Natural killer cell (primary cell): ENCODE data around the gene KITLG. TPM values are rescaled to one million over a fixed set of nuclear protein-coding genes. Genes with fewer than 3 reads are reported as not detected.
"Not testable (repeated sequence)": the region's sequence is repeated elsewhere in the genome, so short reads cannot be mapped to it uniquely, and the experiment has no call there.

Experiments
- ATAC-seq, 3 donors: fragments of 150-1000 bp in 2 of 3; fragments of 200-7000 bp in 1 of 3; cut with Tn5 transposase; 1 replicate in 1 of 3; 2 replicates in 2 of 3; pipeline ENCODE4 v1.10.0; 2021; ENCODE audit warnings: mild to moderate bottlenecking in 2 of 3, moderate library complexity in 2 of 3
- DNase-seq, 2 donors: peaks; one replicate each; pipeline versions ENCODE4 v3.0.0 to v3.0.0-alpha.2; 2013 to 2021; ENCODE audit warnings: mixed read lengths in 1 of 2
- H3K27ac ChIP-seq: one replicate; pipeline ENCODE4 v1.5.1; 2013; ENCODE audit warnings: mild to moderate bottlenecking, low read length
- H3K27me3 ChIP-seq: one replicate; pipeline ENCODE4 v1.6.1; 2013; ENCODE audit warnings: low read length; ENCODE audit not compliant: control insufficient read depth, insufficient read depth
- H3K36me3 ChIP-seq: one replicate; pipeline ENCODE4 v1.6.1; 2013; ENCODE audit warnings: low read length; ENCODE audit not compliant: control insufficient read depth, insufficient read depth
- H3K4me1 ChIP-seq: one replicate; pipeline ENCODE4 v1.6.1; 2013; ENCODE audit warnings: low read length; ENCODE audit not compliant: control insufficient read depth, insufficient read depth
- H3K4me3 ChIP-seq: one replicate; pipeline ENCODE4 v1.5.1; 2013; ENCODE audit warnings: low read length
- H3K9me3 ChIP-seq: one replicate; pipeline ENCODE4 v1.6.1; 2013; ENCODE audit warnings: low read length; ENCODE audit not compliant: control insufficient read depth, insufficient read depth
- H3K27ac Mint-ChIP-seq, 2 donors: one replicate each; pipeline ENCODE4 v1.8.0; 2022; ENCODE audit warnings: mild to moderate bottlenecking in 2 of 2, mixed read lengths in 2 of 2, moderate library complexity in 1 of 2
- H3K27me3 Mint-ChIP-seq, 2 donors: one replicate each; pipeline ENCODE4 v1.8.0; 2022; ENCODE audit warnings: low read depth in 2 of 2, mixed read lengths in 2 of 2
- H3K36me3 Mint-ChIP-seq: one replicate; pipeline ENCODE4 v1.8.0; 2022; ENCODE audit warnings: mixed read lengths
- H3K4me1 Mint-ChIP-seq, 2 donors: one replicate each; pipeline ENCODE4 v1.8.0; 2022; ENCODE audit warnings: mixed read lengths in 2 of 2
- H3K4me3 Mint-ChIP-seq: one replicate; pipeline ENCODE4 v1.8.0; 2022; ENCODE audit warnings: mild to moderate bottlenecking, moderate library complexity, mixed read lengths
- H3K9me3 Mint-ChIP-seq, 2 donors: one replicate each; pipeline ENCODE4 v1.8.0; 2022; ENCODE audit warnings: mixed read lengths in 2 of 2
- CTCF ChIP-seq: fragments of 200-600 bp; IDR thresholded peaks from one replicate; pipeline ENCODE4 v1.8.0; 2022; ENCODE audit warnings: antibody characterized with exemption
- WGBS: methylation state at CpG from one replicate; pipeline ENCODE4 v1.1.7; 2013; ENCODE audit warnings: missing lambda C conversion rate; ENCODE audit not compliant: insufficient coverage; 5-methylcytosine and 5-hydroxymethylcytosine counted together
- intact Hi-C: fragments of 100-400 bp; cut with micrococcal nuclease; formaldehyde crosslinking; loops from one replicate; pipeline ENCODE4 v1.14.2; 2022
- total RNA-seq, 4 donors: library from RNA; stranded (reverse); fragments of 120-200 nt in 1 of 4; gene quantifications; one replicate each; pipeline versions ENCODE4 v1.2.3 to v1.2.4, GENCODE V29; 2013 to 2022

Gene KITLG
- total RNA-seq, 3 donors from 2014 or later (not counting 1 experiment from before 2014, with no cell fraction given) = not detected

- Histone ChIP-seq H3K9me3 (no peaks in the 10 kb centered on the region), H3K4me1 (no peaks in the 10 kb centered on the region), H3K4me3 (no peak overlapping the region), H3K27ac (no peak overlapping the region), H3K27me3 (no peaks in the 10 kb centered on the region), H3K36me3 (no peaks in the 10 kb centered on the region)
- H3K4me3 Mint-ChIP-seq = no peak overlapping the region
- WGBS = 100% methylated on average over 2 of the region's 2 CpGs
- H3K9me3 Mint-ChIP-seq = peaks cover 0 to 11% of the 10 kb centered on the region in 2 donors
- TF ChIP-seq CTCF = no peak
- H3K36me3 Mint-ChIP-seq = no peaks in the 10 kb centered on the region
- ATAC-seq = no peak
- H3K27ac Mint-ChIP-seq = no peak overlapping the region
- H3K4me1 Mint-ChIP-seq = no peaks in the 10 kb centered on the region
- intact Hi-C loops = no loop called here
- H3K27me3 Mint-ChIP-seq = no peaks in the 10 kb centered on the region
- DNase-seq = no peak
These were observed 70.4 kb downstream of the KITLG start for GRCh38 chr12:88509851-88510250.

GRCh38 chr12:88509347-88509746 is 70.9 kb downstream of the KITLG start:
- H3K4me3 Mint-ChIP-seq = no peak overlapping the region
- H3K9me3 ChIP-seq = no peaks in the 10 kb centered on the region
- no peak for ATAC-seq
- intact Hi-C loops = no loop called here
- no peak overlapping the region for H3K27ac ChIP-seq
- no peaks in the 10 kb centered on the region for H3K4me1 Mint-ChIP-seq
- TF ChIP-seq CTCF = no peak
- no peak for DNase-seq
- H3K36me3 Mint-ChIP-seq = no peaks in the 10 kb centered on the region
- no peaks in the 10 kb centered on the region for H3K27me3 ChIP-seq
- no peaks in the 10 kb centered on the region for H3K27me3 Mint-ChIP-seq
- peaks cover 0 to 11% of the 10 kb centered on the region in 2 donors for H3K9me3 Mint-ChIP-seq
- H3K4me1 ChIP-seq = no peaks in the 10 kb centered on the region
- no peaks in the 10 kb centered on the region for H3K36me3 ChIP-seq
- WGBS = 97% methylated on average over 5 of the region's 5 CpGs
- no peak overlapping the region for H3K4me3 ChIP-seq
- no peak overlapping the region for H3K27ac Mint-ChIP-seq

- H3K4me3 Mint-ChIP-seq, intact Hi-C loops, H3K4me3 ChIP-seq, DNase-seq, H3K36me3 Mint-ChIP-seq, H3K27me3 ChIP-seq, H3K9me3 ChIP-seq, H3K4me1 Mint-ChIP-seq, H3K27ac Mint-ChIP-seq, H3K27ac ChIP-seq, ATAC-seq, H3K27me3 Mint-ChIP-seq, H3K4me1 ChIP-seq, H3K36me3 ChIP-seq: not testable (repeated sequence)
- peaks cover 0 to 15% of the 10 kb centered on the region in 2 donors for H3K9me3 Mint-ChIP-seq
- 93% methylated on average over 11 of the region's 12 CpGs for WGBS
These were observed 72.4 kb downstream of the KITLG start for GRCh38 chr12:88507851-88508250.

- H3K27ac Mint-ChIP-seq = no peak overlapping the region
- H3K4me1 Mint-ChIP-seq = no peaks in the 10 kb centered on the region
- ATAC-seq (no peak), DNase-seq (no peak)
- no peak for TF ChIP-seq CTCF
- no peak overlapping the region for H3K4me3 Mint-ChIP-seq
- H3K4me3 ChIP-seq = no peak overlapping the region
- no peaks in the 10 kb centered on the region for H3K36me3 ChIP-seq
- no peaks in the 10 kb centered on the region for H3K27me3 ChIP-seq
- intact Hi-C loops = no loop called here
- WGBS = 83% methylated on average over 1 of the region's 1 CpG
- H3K27me3 Mint-ChIP-seq = no peaks in the 10 kb centered on the region
- peaks cover 0 to 18% of the 10 kb centered on the region in 2 donors for H3K9me3 Mint-ChIP-seq
- no peaks in the 10 kb centered on the region for H3K36me3 Mint-ChIP-seq
- no peaks in the 10 kb centered on the region for H3K4me1 ChIP-seq
- no peaks in the 10 kb centered on the region for H3K9me3 ChIP-seq
- no peak overlapping the region for H3K27ac ChIP-seq
These were observed 73.0 kb downstream of the KITLG start for GRCh38 chr12:88507270-88507669.
